ENCODE results near the gene NBEA. TPM values are rescaled to one million over a fixed set of nuclear protein-coding genes. Genes with fewer than 3 reads are reported as not detected.
"Not testable (repeated sequence)": the region's sequence is repeated elsewhere in the genome, so short reads cannot be mapped to it uniquely, and the experiment has no call there.

The NBEA gene
- total RNA-seq, 2 donors from 2014 or later: 7.7 to 10.2 TPM

DNA sequence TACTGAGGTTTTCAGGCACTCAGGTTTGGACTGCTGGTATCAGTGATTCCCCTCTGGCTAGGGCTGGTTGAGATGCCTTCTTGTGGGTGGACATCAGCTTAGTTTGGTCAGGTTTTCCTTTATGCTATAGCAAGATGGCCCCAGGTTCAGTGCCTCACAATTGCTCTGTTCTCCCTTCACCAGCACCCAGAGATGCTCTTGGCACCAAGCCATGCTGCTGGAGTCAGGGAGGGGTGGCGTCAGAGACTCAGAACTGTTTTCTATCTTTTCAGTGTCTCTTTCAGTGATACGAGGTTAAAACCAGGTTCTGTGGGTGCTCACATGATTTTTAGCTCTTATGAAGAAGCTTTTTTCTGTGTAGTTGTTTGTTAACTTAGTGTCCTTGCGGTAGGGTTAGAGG lies 96.9 kb downstream of the NBEA start:
- Histone ChIP-seq H3K27me3 (replicated peaks; ENCODE audit: insufficient read depth) (no peaks in the 10 kb centered on the region), H3K27ac (no peak overlapping the region), H3K9me3 (peaks cover under 1% of the 10 kb centered on the region), H3K4me3 (no peak overlapping the region), H3K36me3 (no peaks in the 10 kb centered on the region), H3K4me1 (ENCODE audit: control insufficient read depth in 1 of 2, low read depth in 2 of 2) (no peaks in the 10 kb centered on the region)
- DNase-seq (ENCODE audit: low spot score) (no peak), ATAC-seq (ENCODE audit: insufficient number of reproducible peaks, low FRiP score, low read depth) (no peak)
- TF ChIP-seq, protein P1, sequence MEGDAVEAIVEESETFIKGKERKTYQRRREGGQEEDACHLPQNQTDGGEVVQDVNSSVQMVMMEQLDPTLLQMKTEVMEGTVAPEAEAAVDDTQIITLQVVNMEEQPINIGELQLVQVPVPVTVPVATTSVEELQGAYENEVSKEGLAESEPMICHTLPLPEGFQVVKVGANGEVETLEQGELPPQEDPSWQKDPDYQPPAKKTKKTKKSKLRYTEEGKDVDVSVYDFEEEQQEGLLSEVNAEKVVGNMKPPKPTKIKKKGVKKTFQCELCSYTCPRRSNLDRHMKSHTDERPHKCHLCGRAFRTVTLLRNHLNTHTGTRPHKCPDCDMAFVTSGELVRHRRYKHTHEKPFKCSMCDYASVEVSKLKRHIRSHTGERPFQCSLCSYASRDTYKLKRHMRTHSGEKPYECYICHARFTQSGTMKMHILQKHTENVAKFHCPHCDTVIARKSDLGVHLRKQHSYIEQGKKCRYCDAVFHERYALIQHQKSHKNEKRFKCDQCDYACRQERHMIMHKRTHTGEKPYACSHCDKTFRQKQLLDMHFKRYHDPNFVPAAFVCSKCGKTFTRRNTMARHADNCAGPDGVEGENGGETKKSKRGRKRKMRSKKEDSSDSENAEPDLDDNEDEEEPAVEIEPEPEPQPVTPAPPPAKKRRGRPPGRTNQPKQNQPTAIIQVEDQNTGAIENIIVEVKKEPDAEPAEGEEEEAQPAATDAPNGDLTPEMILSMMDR (IDR thresholded peaks at IDR 0.05): no peak

DNA sequence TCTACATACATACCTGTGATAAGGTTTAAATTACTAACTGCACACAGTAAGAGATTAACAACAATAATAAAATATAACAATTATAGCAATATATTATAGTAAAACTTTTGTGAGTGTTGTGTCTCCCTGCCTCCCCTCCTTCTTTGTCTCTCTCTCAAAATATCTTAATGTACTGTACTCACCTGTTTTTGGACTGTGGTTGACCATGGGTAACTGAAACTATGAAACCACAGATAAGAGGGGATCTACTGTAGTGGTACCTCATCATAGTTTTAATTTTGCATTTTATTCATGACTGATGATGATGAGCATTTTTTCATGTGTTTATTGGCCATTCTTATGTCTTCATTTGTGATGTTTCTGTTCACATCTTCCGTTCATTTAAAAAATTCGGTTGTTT lies 104.5 kb downstream of the NBEA start:
- TF ChIP-seq, protein P1 (IDR thresholded peaks at IDR 0.05): no peak
- Histone ChIP-seq H3K9me3 (no peaks in the 10 kb centered on the region), H3K4me3 (no peak overlapping the region), H3K27me3 (replicated peaks; ENCODE audit: insufficient read depth) (no peaks in the 10 kb centered on the region), H3K27ac (no peak overlapping the region), H3K36me3 (no peaks in the 10 kb centered on the region), H3K4me1 (ENCODE audit: control insufficient read depth in 1 of 2, low read depth in 2 of 2) (no peaks in the 10 kb centered on the region)
- ATAC-seq (ENCODE audit: insufficient number of reproducible peaks, low FRiP score, low read depth) (no peak), DNase-seq (ENCODE audit: low spot score) (no peak)

DNA sequence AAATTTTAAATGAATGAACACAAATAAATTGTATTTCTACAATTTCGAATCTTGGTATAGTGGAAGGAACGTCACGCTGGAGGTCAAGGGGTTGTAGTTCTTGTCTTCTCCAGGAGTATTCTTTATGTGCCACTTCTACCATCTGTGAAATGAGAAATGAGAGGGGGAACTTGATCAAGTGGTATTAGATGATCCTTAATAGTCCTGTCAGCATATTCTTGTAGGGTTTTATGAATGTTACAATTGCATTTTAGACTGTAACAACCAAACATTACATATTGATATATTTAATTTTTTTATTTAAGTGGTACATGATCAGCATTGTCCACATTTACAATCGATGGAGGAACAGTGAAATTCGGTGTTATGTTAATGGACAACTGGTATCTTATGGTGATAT lies 113.6 kb downstream of the NBEA start:
- DNase-seq (ENCODE audit: low spot score) (no peak), ATAC-seq (ENCODE audit: insufficient number of reproducible peaks, low FRiP score, low read depth) (no peak)
- Histone ChIP-seq H3K27me3 (replicated peaks; ENCODE audit: insufficient read depth) (no peaks in the 10 kb centered on the region), H3K9me3 (no peaks in the 10 kb centered on the region), H3K27ac (no peak overlapping the region), H3K4me1 (ENCODE audit: control insufficient read depth in 1 of 2, low read depth in 2 of 2) (no peaks in the 10 kb centered on the region), H3K4me3 (no peak overlapping the region), H3K36me3 (no peaks in the 10 kb centered on the region)
- TF ChIP-seq, protein P1 (IDR thresholded peaks at IDR 0.05): no peak

DNA sequence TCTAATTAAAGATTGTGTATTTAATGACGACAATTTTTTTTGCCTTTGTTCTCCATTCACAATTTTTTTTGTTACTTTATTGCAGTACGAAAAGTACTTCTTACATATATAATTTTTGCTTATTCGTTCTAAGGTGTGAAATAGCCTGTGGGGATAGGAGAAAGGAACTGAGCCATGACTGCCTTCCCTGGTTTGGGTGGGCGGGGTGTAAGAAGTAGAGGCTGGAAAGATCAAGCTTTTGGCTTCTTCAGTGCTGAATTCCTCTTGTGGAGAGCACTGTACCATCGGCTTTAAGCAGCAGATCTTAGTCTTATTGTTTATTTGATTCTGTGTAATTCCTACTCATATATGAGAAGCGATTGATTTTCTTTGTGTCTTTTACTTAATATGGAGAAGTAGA lies 115.8 kb downstream of the NBEA start:
- Histone ChIP-seq H3K4me1 (ENCODE audit: control insufficient read depth in 1 of 2, low read depth in 2 of 2) (no peaks in the 10 kb centered on the region), H3K27ac (no peak overlapping the region), H3K4me3 (no peak overlapping the region), H3K9me3 (no peaks in the 10 kb centered on the region), H3K36me3 (no peaks in the 10 kb centered on the region), H3K27me3 (replicated peaks; ENCODE audit: insufficient read depth) (no peaks in the 10 kb centered on the region)
- DNase-seq (ENCODE audit: low spot score) (no peak), ATAC-seq (ENCODE audit: insufficient number of reproducible peaks, low FRiP score, low read depth) (no peak)
- TF ChIP-seq, protein P1 (IDR thresholded peaks at IDR 0.05): no peak

DNA sequence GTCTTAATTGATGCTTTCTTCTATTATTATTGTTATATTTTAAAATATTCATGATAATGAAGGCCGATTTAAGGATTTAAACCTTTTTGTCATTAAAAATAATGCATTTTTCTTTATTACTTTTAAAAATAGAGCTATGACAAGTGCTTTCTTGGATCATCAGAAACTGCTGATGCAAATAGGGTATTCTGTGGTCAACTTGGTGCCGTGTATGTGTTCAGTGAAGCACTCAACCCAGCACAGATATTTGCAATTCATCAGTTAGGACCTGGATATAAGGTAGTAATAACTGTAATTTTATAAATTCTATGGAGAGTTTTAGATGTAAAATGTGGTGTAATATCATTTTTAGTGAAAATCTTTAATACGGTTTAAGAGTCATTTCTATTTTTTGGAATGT lies 116.5 kb downstream of the NBEA start:
- H3K9me3 ChIP-seq; H3K4me3 ChIP-seq; ATAC-seq (ENCODE audit: insufficient number of reproducible peaks, low FRiP score, low read depth); H3K36me3 ChIP-seq; DNase-seq (ENCODE audit: low spot score); H3K4me1 ChIP-seq (ENCODE audit: control insufficient read depth in 1 of 2, low read depth in 2 of 2); H3K27me3 ChIP-seq (replicated peaks; ENCODE audit: insufficient read depth); H3K27ac ChIP-seq: not testable (repeated sequence)

DNA sequence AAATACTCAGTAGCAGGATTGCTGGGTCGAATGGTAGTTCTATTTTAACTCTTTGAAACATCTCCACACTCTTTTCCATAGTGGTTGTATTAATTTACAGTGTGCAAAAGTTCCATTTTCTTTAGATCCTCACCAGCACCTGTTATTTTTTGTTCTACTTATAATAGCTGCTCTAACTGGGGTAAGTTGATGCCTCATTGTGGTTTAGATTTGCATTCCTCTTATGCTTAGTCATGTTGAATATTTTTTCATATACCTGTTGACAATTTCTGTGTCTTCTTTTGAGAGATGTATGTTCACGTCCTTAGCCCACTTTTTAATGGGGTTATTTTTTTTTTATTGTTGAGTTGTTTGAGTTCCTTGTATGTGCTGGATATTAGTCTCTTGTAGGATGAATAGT lies 144.6 kb downstream of the NBEA start:
- Histone ChIP-seq H3K27ac (no peak overlapping the region), H3K36me3 (no peaks in the 10 kb centered on the region), H3K4me1 (ENCODE audit: control insufficient read depth in 1 of 2, low read depth in 2 of 2) (no peaks in the 10 kb centered on the region), H3K9me3 (no peaks in the 10 kb centered on the region), H3K4me3 (no peak overlapping the region), H3K27me3 (replicated peaks; ENCODE audit: insufficient read depth) (no peaks in the 10 kb centered on the region)
- ATAC-seq (ENCODE audit: insufficient number of reproducible peaks, low FRiP score, low read depth): no peak
- DNase-seq (ENCODE audit: low spot score): no peak
- TF ChIP-seq, protein P1 (IDR thresholded peaks at IDR 0.05): no peak

All from thoracic aorta (tissue), 2 donors.